ENCODE results near the gene ANLN.

DNA sequence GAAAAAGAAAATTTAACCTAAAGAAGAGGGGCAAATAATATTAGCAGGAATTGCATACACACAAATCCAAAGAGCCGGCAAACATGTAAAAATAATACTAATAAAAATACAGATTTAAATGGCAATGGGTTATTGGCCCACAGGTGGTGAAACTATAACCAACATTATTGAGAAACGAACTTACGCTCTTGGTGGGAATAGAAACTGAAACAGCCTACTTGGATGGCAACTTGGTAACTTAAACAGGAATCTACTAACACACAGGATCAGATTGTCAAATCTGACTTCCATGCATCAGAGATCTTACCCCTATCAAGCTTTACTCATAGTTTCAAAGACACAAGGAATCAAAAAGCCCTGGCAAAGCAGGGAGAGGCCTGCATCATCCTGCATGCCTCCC, 66.5 kb downstream of the ANLN start:
- TF ChIP-seq, protein P1, sequence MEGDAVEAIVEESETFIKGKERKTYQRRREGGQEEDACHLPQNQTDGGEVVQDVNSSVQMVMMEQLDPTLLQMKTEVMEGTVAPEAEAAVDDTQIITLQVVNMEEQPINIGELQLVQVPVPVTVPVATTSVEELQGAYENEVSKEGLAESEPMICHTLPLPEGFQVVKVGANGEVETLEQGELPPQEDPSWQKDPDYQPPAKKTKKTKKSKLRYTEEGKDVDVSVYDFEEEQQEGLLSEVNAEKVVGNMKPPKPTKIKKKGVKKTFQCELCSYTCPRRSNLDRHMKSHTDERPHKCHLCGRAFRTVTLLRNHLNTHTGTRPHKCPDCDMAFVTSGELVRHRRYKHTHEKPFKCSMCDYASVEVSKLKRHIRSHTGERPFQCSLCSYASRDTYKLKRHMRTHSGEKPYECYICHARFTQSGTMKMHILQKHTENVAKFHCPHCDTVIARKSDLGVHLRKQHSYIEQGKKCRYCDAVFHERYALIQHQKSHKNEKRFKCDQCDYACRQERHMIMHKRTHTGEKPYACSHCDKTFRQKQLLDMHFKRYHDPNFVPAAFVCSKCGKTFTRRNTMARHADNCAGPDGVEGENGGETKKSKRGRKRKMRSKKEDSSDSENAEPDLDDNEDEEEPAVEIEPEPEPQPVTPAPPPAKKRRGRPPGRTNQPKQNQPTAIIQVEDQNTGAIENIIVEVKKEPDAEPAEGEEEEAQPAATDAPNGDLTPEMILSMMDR (IDR thresholded peaks at IDR 0.05; ENCODE audit: low read depth, low read length), result no peak
- TF ChIP-seq POLR2A (IDR thresholded peaks at IDR 0.05; ENCODE audit: extremely low read depth, insufficient read length), result no peak

Measured in NB4 (cell line).